HCT116 (cell line): ENCODE results near the gene POLRMT.

Experiments used
- ATF3 ChIP-seq: IDR thresholded peaks from 2 replicates; pipeline ENCODE4 v1.6.1; 2012
- CTCF ChIP-seq, 3 experiments: fragments of 200-600 bp in 1 of 3; sonication (generic) in 1 of 3; IDR thresholded peaks in 2 of 3; conservative IDR thresholded peaks in 1 of 3; 2 replicates each; pipeline ENCODE4 v1.5.1; 2012 to 2017; ENCODE audit warnings: low read depth in 2 of 3, low read length in 2 of 3, antibody characterized with exemption in 1 of 3, borderline replicate concordance in 1 of 3, control low read depth in 1 of 3, mild to moderate bottlenecking in 1 of 3, mixed read lengths in 1 of 3, mixed run types in 1 of 3, moderate library complexity in 1 of 3; ENCODE audit not compliant: insufficient read depth in 1 of 3
- EZH2 ChIP-seq: fragments of 200-600 bp; sonication (generic); IDR thresholded peaks from 2 replicates; pipeline ENCODE4 v1.6.1; 2017; ENCODE audit warnings: antibody characterized with exemption, mixed run types
- JUND ChIP-seq: IDR thresholded peaks from 2 replicates; pipeline ENCODE4 v1.6.1; 2012
- MAX ChIP-seq: IDR thresholded peaks from 2 replicates; pipeline ENCODE4 v1.6.1; 2012
- POLR2A ChIP-seq: IDR thresholded peaks from 2 replicates; pipeline ENCODE4 v1.7.0; 2011; ENCODE audit warnings: borderline replicate concordance; ENCODE audit not compliant: insufficient read depth, insufficient read length; ENCODE audit errors: extremely low read depth
- POLR2AphosphoS5 ChIP-seq: IDR thresholded peaks from 2 replicates; pipeline ENCODE4 v1.6.1; 2011; ENCODE audit warnings: mild to moderate bottlenecking, low read depth, low read length, moderate library complexity
- RAD21 ChIP-seq: IDR thresholded peaks from 2 replicates; pipeline ENCODE4 v1.6.1; 2012; ENCODE audit warnings: low read depth, mild to moderate bottlenecking
- REST ChIP-seq: IDR thresholded peaks from 2 replicates; pipeline ENCODE4 v1.6.1; 2012; ENCODE audit warnings: low read depth
- SIN3A ChIP-seq: IDR thresholded peaks from 2 replicates; pipeline ENCODE4 v1.6.1; 2012; ENCODE audit warnings: low read depth
- SRF ChIP-seq: IDR thresholded peaks from 2 replicates; pipeline ENCODE4 v1.6.1; 2012; ENCODE audit warnings: low read depth
- TCF7L2 ChIP-seq: IDR thresholded peaks from 2 replicates; pipeline ENCODE4 v1.7.0; 2011; ENCODE audit warnings: borderline replicate concordance, inconsistent platforms; ENCODE audit not compliant: insufficient read depth, insufficient read length; ENCODE audit errors: extremely low read depth
- ZBTB33 ChIP-seq: IDR thresholded peaks from 2 replicates; pipeline ENCODE4 v1.6.1; 2011; ENCODE audit warnings: mild to moderate bottlenecking, low read length, moderate library complexity; ENCODE audit not compliant: insufficient replicate concordance; ENCODE audit errors: extremely low read depth
- ZNF274 ChIP-seq: fragments of 200-500 bp; sonication (Bioruptor generic); IDR thresholded peaks from 2 replicates; pipeline ENCODE4 v1.6.1; 2014; ENCODE audit warnings: mild to moderate bottlenecking, low read depth, low read length, inconsistent platforms

- TF ChIP-seq MAX (no peak), EZH2 (no peak), CTCF (IDR thresholded peaks at IDR 0.05 in 2 of 3, conservative IDR thresholded peaks at IDR 0.05 in 1 of 3; ENCODE audit: borderline replicate concordance in 1 of 3, insufficient read depth in 1 of 3, low read depth in 2 of 3, low read length in 2 of 3) (no peak), ZBTB33 (no peak), POLR2A (no peak), RAD21 (no peak), ATF3 (no peak), SIN3A (no peak), TCF7L2 (no peak), POLR2AphosphoS5 (no peak), REST (no peak), SRF (no peak), JUND (no peak), ZNF274 (no peak)
Measured at GRCh38 chr19:660793-661426, 27.6 kb upstream of the POLRMT start.
